HL-60/S4 (cell line): ENCODE results near the gene SLC4A11.
"Not testable (repeated sequence)": the region's sequence is repeated elsewhere in the genome, so short reads cannot be mapped to it uniquely, and the experiment has no call there.

Experiments used
- in situ Hi-C: fragments of 300-500 bp; cut with MboI; formaldehyde crosslinking; loops from 2 replicates; pipeline ENCODE4 v1.14.3; 2022; ENCODE audit warnings: low sequenced_read_pairs

The SLC4A11 gene

DNA sequence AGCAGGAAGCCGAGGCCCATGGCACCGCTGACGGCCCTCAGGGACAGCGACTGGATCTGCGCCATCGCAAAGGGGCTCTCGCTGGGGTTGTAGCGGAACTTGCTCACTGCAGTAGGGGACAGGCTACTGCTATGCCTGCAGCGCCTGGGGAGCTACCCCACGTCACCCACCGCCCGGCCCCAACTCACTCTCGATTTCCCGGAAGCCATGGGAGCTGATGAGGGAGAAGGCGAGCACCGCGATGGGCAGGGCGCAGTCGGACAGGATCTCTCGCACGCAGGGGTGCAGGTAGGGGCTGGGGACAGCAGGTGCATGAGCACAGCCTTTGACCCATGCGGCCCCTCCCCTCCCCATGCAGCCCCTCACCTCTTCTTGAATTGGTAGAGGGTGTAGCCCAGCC lies 9.8 kb downstream of the SLC4A11 start:
- in situ Hi-C loops = no loop called here

DNA sequence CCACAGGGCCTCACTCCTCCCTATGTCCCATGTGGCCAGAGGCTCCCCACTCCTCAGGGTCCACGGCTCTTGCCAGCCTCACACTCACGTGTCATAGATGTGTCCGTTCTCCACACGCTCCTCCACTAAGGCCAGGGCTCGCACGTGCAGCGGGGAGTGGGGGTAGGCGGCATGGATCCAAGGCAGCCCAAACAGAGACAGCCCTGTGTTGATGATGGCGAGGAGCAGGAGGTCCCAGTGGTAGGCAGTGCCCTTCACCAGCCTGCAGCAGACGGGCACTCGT lies 10.3 kb downstream of the SLC4A11 start:
- in situ Hi-C loops = no loop called here

DNA sequence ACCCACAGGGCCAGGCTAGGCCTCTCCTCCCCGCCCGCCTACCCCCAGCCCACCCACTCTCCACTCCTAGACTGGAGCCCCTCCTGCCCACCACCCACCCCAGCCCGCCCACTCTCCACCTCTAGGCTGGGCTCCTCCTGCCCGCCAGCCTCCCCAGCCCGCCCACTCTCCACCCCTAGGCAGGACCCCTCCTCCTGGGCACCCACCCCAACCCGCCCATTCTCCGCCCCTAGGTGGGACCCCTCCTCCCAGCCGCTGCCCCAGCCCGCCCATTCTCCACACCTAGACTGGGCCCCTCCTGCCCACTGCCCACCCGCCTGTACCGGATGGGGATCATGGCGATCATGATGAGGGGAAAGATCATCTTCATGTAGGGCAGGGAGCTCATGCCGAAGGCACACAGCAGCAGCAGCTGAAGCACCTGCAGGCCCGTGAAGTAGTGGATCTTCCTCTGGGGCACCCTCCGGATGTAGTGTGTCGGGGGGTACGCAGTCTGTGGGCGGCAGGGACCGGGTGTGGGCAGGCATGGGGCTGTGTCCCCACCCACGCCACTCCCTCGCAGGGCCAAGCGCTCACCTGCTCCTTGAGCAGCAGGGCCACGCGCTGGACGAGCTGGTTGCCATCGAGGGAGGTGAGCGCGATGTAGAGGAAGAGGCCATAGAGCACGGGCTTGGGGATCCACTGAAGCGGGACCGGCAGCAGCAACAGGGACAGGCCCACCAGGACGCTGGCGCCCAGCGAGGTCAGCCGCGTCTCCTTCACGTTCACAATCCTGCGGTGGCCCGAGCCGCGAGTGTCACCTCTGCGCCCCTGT lies 10.8 kb downstream of the SLC4A11 start:
- in situ Hi-C loops = no loop called here

DNA sequence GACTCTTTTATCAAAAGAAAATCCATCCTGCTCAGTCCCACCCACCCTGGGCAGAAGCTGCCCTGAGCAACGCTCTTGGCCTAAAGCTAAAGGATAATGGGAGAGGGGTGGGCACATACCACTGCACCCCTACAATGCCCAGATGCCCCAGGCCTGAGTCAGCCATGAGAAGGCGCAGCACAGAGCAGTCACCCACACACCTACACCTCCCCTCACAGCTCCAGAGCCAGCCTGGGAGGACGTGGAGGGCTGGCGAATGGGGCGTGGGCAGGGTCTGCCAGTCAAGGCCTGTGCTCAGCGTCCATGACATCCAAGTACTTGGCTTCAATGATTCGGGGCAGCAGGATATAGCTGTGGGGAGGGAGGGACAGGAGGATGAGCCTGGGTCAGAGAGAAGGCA lies 11.5 kb downstream of the SLC4A11 start:
- in situ Hi-C loops = no loop called here

DNA sequence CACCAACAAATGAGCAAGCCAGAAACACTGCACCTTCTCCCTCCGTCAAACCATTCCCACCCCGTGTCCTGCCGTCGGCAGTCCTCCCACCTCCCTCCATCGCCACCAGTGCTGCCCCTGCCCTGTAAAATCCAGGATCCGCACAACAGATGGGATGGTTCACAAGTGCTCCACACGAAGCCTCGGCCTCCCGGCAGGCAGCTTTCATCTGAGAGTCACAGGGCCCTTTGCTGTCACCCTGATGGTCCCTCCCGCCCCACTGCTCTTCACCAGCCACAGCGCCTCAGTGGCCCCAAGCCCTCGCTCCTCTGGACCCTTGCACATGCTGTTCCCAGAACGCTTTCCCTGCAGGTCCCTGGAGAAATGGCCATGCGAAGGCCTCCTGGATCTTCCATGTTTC lies 12.1 kb downstream of the SLC4A11 start:
- in situ Hi-C loops = no loop called here

DNA sequence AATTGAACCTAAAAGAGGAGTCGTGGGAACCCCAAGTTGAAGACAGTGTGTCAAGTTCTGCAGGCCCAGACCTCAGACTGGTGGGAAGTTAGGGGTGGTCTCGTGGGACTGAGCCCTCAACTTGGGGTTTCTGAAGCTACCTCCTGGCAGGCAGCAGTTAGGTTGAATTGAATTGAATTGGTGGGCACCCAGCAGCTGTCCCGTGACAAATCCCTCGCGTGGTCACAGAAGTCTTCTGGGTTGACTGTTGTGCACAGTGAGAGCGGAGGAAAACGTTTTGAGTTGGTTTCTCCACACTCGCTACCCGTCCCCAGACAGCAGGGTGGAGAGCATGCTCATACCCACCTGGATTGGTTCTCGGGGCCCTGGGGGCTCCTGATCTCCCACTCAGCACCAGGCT lies 12.9 kb downstream of the SLC4A11 start:
- in situ Hi-C loops = no loop called here

DNA sequence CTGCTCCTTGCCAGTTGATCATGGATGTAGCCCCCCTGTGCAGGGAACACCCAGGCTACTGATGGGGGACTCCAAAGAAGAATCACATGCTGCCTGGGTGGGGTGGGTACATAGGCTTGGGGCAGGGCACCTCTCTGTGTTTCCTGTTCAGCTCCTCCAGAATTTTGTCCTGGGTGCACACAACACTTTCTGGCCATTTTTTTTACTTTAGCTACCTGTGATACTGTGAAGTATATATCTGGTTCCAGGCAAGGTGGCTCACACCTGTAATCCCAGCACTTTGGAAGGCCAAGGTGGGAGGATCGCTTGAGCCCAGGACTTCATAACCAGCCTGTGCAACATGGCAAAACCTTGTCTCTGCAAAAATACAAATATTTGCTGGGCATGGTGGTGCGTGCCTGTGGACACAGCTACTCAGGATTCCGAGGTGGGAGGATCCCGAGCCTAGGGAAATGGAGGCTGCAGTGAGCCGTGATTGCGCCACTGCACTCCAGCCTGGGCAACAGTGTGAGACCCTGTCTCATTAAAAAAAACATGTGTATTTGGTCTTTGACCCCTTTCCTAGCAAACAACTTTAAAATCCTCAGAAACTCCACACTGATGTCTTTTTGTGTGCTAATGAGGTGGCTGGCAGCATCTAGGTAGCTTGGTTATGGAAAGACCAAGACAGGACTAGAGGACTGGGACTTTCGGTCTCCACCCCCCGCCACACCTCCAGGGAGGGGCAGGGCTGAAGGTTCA lies 14.1 kb downstream of the SLC4A11 start:
- in situ Hi-C loops = no loop called here

DNA sequence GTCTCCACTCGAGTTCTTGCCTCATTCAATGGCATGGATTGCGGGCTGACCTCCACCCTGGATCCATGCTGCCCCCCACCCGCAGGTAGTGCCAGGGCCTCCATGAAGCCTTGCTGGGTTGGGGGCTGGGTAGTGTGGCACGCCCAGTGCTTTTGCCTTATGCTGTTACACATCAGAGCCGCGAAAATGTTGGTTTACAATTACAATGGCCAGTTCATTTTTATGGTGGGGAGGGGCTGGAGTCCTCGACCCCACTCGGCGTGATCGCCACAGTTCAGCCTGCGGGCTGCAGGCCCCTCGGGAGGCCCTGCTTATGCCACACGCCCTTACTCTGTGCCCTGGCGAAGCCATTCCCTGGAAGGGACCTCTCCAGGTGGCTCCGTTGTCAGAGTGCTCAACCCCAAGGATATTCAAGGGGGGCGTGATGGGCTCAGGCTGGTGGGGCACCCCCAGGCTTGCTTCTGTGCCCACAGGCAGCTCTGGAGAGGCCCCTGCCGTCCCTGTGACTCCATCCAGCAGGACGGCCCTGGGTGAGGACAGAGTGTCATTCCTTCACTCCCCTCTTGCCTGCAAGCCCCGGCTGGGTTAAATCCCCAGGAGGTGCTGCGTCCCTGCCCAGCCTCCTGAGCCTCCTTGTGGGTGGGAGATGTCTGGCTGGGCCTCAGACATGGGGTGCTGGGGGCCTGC lies 14.9 kb downstream of the SLC4A11 start:
- in situ Hi-C loops = no loop called here

DNA sequence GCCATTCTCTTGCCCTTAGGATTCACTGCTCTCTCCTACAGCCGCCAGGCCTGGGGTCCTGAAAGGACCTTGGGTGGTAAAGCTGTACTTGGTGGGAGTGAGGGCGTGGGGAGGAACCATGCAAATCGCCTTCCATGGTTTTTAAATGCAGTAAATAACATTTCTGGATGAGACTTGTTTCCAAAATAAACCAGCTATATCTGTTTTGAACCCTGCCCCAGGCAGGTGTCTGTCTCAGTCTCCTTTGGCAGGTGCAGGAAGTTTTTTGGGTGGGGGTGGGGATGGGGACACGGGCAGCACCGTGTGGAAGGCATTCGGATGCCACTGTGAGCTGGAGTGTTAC lies 15.4 kb downstream of the SLC4A11 start:
- in situ Hi-C loops = no loop called here

DNA sequence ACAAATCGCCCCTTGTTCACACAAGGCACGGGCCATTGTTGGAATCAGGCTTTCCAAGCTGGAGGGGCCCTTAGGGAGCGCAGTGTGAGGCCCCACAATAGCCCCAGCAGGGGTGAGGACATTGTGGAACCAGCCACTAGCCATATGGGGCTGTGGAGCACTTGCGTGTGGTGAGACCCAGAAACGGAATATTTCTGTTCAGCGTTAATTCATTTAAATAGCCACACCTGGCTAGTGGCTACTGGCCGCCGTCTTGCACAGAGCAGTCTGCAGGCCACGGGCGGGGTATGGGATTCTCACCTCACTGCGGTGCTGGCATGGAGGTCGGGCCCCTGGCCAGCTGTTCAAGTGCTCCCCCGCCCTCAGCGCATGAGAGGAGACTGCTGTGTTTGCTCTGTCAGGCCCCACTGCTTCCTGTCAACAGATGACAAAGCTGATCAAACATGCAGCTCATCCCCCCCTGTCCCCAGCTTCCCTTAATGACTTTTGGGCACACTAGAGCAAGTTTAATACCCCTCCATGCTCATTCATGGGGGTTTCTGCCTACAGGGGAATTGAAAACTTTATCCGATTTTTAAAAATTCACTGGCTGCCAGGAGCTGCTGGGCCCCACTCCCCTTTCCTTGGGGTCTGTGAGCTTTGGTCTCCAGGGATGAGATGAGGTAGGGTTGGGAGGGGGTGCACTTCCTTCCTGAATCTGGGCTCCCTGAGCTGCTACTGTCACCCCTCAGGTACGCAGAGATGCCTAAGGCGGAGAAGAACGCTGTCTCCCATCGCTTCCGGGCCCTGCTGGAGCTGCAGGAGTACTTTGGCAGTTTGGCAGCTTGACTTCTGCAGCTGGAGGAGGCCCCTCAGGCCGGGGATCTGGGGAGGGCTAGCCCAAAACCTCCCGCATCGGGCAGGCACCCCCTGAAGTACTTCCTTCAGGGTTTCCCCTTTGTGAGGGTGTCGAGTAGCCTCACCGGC lies 16.1 kb downstream of the SLC4A11 start:
- in situ Hi-C loops = no loop called here

DNA sequence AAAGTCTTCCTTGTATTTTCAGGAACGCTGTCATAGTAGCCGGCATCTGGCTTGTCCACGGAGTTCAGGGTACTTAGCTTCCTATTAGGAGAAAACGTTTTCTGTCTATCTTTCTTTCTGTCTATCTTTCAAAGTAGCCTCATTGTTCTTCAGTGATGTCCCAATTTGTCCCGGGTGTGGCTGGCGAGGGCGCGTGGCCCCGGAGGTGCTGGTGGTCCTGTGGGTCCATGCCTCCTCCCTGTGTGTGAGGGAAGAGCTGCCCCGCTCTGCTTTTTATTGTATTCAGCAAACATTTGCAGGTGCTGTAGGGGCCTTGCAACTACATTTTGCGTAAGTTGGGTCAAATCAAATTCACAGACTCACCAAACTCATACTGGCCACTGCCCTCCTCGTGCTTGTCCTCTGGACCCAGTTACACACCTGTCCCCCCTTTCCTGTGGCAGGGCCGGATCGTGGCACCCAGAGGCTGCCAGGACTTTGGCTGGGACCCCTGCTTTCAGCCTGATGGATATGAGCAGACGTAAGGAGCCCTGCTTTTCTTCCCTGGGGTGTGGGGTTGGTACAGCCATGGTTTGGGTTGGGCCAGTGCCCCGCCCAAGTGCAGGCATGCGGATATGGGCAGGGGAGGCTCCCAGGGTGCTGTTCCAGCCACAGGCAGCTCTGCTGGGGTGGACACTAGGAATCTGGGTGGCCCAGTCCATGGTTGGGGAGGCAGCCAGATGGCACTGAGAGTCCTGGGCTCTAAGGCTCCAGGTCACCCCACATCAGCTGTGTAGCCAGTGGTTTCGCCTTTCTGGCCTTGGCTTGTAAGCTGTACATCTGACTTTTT lies 17.4 kb downstream of the SLC4A11 start:
- in situ Hi-C loops = no loop called here

DNA sequence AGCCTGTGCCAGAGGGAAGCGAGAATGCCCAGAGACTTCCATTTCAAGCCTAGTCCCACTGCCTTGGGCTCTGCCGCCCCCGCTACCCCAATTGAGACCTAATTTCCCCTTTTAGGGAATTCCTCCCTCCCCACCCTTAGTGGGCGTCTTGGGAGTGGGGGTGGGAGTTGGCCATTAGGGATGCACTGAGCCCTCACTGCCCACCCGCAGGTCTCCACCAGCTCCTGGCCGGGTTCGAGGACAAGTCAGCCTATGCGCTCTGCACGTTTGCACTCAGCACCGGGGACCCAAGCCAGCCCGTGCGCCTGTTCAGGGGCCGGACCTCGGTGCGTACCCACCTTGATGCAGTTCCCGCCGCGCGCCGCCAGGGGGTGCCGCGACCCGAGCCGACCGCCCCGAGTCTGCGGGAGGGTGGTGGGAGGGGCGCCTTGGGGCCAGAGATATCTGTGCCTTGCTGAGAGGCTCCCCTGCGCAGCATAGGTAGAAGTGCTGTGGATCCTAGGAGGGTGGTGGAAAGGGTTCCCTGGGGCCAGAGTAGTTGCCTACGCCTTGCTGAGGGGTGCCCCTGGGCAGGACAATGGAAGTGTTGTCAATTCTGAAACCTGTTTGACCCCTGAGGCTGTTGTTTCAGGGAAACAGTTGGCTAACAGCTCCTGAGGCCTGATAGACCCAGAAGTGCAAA lies 20.5 kb downstream of the SLC4A11 start:
- in situ Hi-C loops = no loop called here

DNA sequence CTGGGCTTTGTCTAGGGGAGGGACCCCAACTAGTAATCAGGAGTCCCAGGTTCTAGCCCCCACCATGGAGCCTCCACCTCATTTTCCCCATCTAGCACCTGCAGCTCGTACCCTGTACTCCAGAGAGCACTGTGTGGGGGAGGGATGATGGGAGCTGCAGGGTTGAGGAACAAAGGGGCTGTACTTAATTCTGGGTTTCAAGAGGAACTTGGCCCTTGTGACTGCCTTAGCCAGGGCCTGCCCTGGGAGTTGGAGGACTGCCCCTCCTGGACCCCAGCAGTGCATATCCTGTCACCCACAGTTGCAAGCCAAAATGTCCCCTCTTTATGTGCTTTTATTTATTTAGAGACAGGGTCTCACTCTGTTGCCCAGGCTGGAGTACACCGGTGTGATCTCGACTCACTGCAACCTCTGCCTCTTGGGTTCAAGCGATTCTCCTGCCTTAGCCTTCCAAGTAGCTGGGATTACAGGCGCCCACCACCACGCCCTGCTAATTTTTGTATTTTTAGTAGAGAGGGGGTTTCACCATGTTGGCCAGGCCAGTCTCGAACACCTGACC lies 23.6 kb downstream of the SLC4A11 start:
- in situ Hi-C loops = not testable (repeated sequence)

DNA sequence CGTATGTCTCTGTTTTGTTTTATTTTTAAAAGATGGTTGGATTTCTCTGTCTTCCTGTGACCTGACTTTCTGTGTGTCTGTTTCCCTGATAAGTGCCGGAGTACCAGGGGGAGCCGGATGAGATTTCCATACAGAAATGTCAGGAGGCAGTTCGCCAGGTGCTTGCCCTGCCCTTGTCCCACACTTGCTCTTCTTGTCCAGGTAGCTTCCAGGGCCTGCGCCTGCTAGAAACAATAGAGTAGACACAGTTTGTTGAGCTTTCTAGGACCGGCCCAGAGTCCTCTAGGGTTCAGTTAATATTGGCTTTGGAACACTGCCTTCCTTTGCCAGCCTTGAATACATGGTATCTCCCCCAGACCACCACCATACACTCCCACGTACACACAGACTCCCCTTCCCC lies 25.8 kb downstream of the SLC4A11 start:
- in situ Hi-C loops = no loop called here

DNA sequence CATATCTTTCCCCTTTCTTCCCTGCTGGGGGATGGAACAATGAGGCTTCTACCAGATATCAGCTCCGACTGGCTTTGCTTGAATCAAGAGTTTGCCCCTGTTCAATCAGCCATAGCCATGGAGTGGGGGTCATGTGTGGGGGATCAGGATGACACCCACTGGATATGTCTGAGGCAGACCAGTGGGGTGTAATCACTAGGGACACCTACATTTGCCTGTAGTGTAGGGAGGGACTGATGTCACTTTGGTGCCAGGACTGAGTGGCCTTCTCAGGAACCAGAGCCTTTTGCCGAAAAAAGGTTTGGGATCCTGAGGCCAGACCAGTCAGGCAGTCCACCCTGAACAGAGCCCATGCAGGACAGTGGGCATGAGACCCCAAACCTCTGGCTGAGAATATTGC lies 28.6 kb downstream of the SLC4A11 start:
- in situ Hi-C loops = no loop called here

DNA sequence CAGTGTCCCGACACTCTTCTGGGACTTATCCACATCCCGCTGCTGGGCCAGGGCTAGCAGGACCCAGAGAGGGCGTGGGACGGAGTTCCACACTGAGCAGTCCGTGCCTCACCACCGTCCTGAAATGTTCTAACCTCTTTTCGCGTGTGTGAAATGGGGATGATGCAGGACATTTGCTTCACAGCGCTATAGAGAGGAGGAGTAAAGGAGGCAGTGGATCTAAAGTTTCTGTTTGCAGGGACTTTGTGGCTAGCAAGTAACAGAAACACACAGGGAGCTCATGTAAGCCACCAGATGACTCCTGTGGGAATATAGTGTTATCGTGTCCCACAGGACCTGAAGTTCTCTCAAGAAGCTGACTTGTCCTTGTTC lies 29.1 kb downstream of the SLC4A11 start:
- in situ Hi-C loops = no loop called here

DNA sequence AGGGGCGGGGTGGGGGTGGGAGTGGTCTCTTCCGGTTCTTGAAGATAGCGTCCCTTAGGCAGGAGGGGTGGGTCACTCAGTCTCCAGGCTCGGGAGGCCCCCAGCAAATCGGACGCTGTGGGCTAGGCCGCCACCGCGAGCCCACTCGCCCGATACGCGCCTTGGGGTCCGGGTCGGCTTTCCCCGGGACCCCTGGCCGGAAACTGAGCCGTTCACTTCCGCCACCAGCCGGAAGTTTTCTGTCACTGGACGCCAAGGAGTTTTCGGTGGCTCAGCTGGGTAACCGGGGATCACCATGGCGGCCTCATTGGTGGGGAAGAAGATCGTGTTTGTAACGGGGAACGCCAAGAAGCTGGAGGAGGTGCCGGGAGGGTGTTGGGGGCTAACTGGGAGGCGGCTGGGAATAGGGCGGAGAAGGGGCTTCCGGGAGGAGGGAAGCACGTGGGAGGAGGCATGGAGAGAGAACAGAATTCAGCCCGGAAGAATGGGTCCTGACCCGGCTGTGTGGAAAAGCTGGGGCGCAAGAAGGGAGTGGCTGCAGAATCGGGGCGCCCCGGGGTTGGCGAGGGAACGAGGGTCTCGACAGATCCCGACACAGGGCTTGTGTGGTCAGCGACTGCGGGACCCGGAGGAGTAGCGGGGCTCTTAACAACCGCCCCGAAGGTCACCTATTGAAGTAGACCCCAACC lies 29.6 kb downstream of the SLC4A11 start, which contains the start of gene ITPA:
Gene ITPA (plus strand): TSS at position 242 of the 689 bp plus-strand sequence. CDS start 54 bp downstream, at position 296.
- in situ Hi-C loops = no loop called here

DNA sequence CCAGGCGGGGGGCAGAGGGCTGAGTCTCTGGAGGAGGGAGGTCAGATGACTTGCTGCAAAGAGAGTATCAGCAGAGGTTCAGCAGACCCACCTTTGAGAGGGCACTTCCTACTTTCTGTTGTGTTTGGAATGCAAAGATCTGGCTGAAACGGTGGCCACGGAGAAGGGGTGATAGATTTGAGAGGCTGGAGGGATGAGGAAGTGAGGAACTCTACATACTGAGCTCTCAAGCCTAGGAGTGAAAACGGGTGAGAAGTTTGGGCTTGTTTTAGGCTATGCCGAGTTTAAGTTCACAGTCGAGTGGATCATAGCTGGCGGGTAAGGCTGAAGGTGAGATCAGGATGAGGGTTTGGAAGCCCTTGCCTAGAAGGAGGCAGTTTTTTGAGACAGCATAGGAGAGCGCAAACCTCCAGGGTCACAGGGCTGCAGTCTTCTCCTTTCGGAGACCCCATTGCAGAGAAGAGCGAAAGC lies 30.2 kb downstream of the SLC4A11 start:
- in situ Hi-C loops = no loop called here
